ENCODE results near the gene TLE1.

The TLE1 gene

GRCh38 chr9:81626511-81626910 lies 62.8 kb downstream of the TLE1 start:
- TF ChIP-seq GATA2 (IDR thresholded peaks at IDR 0.05; ENCODE audit: low read depth, low read length) (no peak), GATA3 (IDR thresholded peaks at IDR 0.05; ENCODE audit: low read depth, low read length) (no peak)

- no peak for TF ChIP-seq GATA2 (IDR thresholded peaks at IDR 0.05; ENCODE audit: low read depth, low read length)
- no peak for TF ChIP-seq GATA3 (IDR thresholded peaks at IDR 0.05; ENCODE audit: low read depth, low read length)
Measured at GRCh38 chr9:81625969-81626368, 63.4 kb downstream of the TLE1 start.

GRCh38 chr9:81623778-81624177 lies 65.6 kb downstream of the TLE1 start:
- TF ChIP-seq GATA2 (IDR thresholded peaks at IDR 0.05; ENCODE audit: low read depth, low read length), result no peak
- TF ChIP-seq GATA3 (IDR thresholded peaks at IDR 0.05; ENCODE audit: low read depth, low read length), result no peak

GRCh38 chr9:81622471-81623255 lies 66.7 kb downstream of the TLE1 start:
- no peak for TF ChIP-seq GATA2 (IDR thresholded peaks at IDR 0.05; ENCODE audit: low read depth, low read length)
- TF ChIP-seq GATA3 (IDR thresholded peaks at IDR 0.05; ENCODE audit: low read depth, low read length), result no peak

GRCh38 chr9:81621785-81622259 lies 67.5 kb downstream of the TLE1 start:
- TF ChIP-seq GATA3 (IDR thresholded peaks at IDR 0.05; ENCODE audit: low read depth, low read length) (no peak), GATA2 (IDR thresholded peaks at IDR 0.05; ENCODE audit: low read depth, low read length) (no peak)

- TF ChIP-seq GATA3 (IDR thresholded peaks at IDR 0.05; ENCODE audit: low read depth, low read length), result no peak
- TF ChIP-seq GATA2 (IDR thresholded peaks at IDR 0.05; ENCODE audit: low read depth, low read length), result no peak
Measured at GRCh38 chr9:81621118-81621517, 68.2 kb downstream of the TLE1 start.

- TF ChIP-seq GATA3 (IDR thresholded peaks at IDR 0.05; ENCODE audit: low read depth, low read length), result no peak
- no peak for TF ChIP-seq GATA2 (IDR thresholded peaks at IDR 0.05; ENCODE audit: low read depth, low read length)
Measured at GRCh38 chr9:81620002-81620390, 69.4 kb downstream of the TLE1 start.

- TF ChIP-seq GATA3 (IDR thresholded peaks at IDR 0.05; ENCODE audit: low read depth, low read length), result no peak
- TF ChIP-seq GATA2 (IDR thresholded peaks at IDR 0.05; ENCODE audit: low read depth, low read length), result no peak
Measured at GRCh38 chr9:81619353-81620001, 69.9 kb downstream of the TLE1 start.

- no peak for TF ChIP-seq GATA3 (IDR thresholded peaks at IDR 0.05; ENCODE audit: low read depth, low read length)
- TF ChIP-seq GATA2 (IDR thresholded peaks at IDR 0.05; ENCODE audit: low read depth, low read length), result no peak
Measured at GRCh38 chr9:81618923-81619322, 70.4 kb downstream of the TLE1 start.

GRCh38 chr9:81616141-81616540 lies 73.2 kb downstream of the TLE1 start:
- no peak for TF ChIP-seq GATA2 (IDR thresholded peaks at IDR 0.05; ENCODE audit: low read depth, low read length)
- TF ChIP-seq GATA3 (IDR thresholded peaks at IDR 0.05; ENCODE audit: low read depth, low read length), result no peak

GRCh38 chr9:81614335-81614734 lies 75.0 kb downstream of the TLE1 start:
- TF ChIP-seq GATA3 (IDR thresholded peaks at IDR 0.05; ENCODE audit: low read depth, low read length) (no peak), GATA2 (IDR thresholded peaks at IDR 0.05; ENCODE audit: low read depth, low read length) (no peak)

- peak; percentile 59 for TF ChIP-seq GATA2 (IDR thresholded peaks at IDR 0.05; ENCODE audit: low read depth, low read length)
- TF ChIP-seq GATA3 (IDR thresholded peaks at IDR 0.05; ENCODE audit: low read depth, low read length), result no peak
Measured at GRCh38 chr9:81613002-81613812, 76.1 kb downstream of the TLE1 start.

- no peak for TF ChIP-seq GATA2 (IDR thresholded peaks at IDR 0.05; ENCODE audit: low read depth, low read length)
- TF ChIP-seq GATA3 (IDR thresholded peaks at IDR 0.05; ENCODE audit: low read depth, low read length), result no peak
Measured at GRCh38 chr9:81611664-81612063, 77.7 kb downstream of the TLE1 start.

- TF ChIP-seq GATA3 (IDR thresholded peaks at IDR 0.05; ENCODE audit: low read depth, low read length) (no peak), GATA2 (IDR thresholded peaks at IDR 0.05; ENCODE audit: low read depth, low read length) (no peak)
Measured at GRCh38 chr9:81610740-81611107, 78.6 kb downstream of the TLE1 start.

All from SH-SY5Y (cell line).